KMS-11 (cell line): ENCODE data around the gene SNX3.
A peak's percentile ranks its signal among the peaks of the same experiment; 100 is the strongest.

Experiments
- H2AFZ ChIP-seq: fragments of 200-600 bp; sonication (generic); 2 replicates; pipeline ENCODE4 v1.6.1; 2016; ENCODE audit warnings: antibody characterized with exemption, mixed run types, low read depth
- H3K27ac ChIP-seq: fragments of 200-600 bp; sonication (generic); 2 replicates; pipeline ENCODE4 v1.6.1; 2016; ENCODE audit warnings: mild to moderate bottlenecking, mixed run types
- H3K27me3 ChIP-seq: fragments of 200-600 bp; sonication (generic); 2 replicates; pipeline ENCODE4 v1.6.1; 2017; ENCODE audit warnings: mild to moderate bottlenecking, low read depth, mixed run types, moderate library complexity; ENCODE audit not compliant: insufficient read depth
- H3K36me3 ChIP-seq: fragments of 200-600 bp; sonication (generic); 2 replicates; pipeline ENCODE4 v1.6.1; 2017; ENCODE audit warnings: mild to moderate bottlenecking, mixed run types; ENCODE audit not compliant: insufficient read depth
- H3K4me1 ChIP-seq: fragments of 200-600 bp; sonication (generic); 2 replicates; pipeline ENCODE4 v1.6.1; 2016; ENCODE audit warnings: mild to moderate bottlenecking, low read depth, mixed run types; ENCODE audit not compliant: poor library complexity, severe bottlenecking
- H3K4me2 ChIP-seq: fragments of 200-600 bp; sonication (generic); 2 replicates; pipeline ENCODE4 v1.7.0; 2016; ENCODE audit warnings: mild to moderate bottlenecking, mixed run types
- H3K4me3 ChIP-seq: fragments of 200-600 bp; sonication (generic); IDR thresholded peaks from 2 replicates; pipeline ENCODE4 v1.6.1; 2017; ENCODE audit warnings: low read depth, low read length, mixed read lengths; ENCODE audit not compliant: insufficient read depth
- H3K79me2 ChIP-seq: fragments of 200-600 bp; sonication (generic); 2 replicates; pipeline ENCODE4 v1.6.1; 2016; ENCODE audit warnings: low read depth, mixed run types; ENCODE audit not compliant: insufficient read depth
- H3K9ac ChIP-seq: fragments of 200-600 bp; sonication (generic); 2 replicates; pipeline ENCODE4 v1.6.1; 2016; ENCODE audit warnings: mild to moderate bottlenecking, mixed run types
- H4K20me1 ChIP-seq: fragments of 200-600 bp; sonication (generic); 2 replicates; pipeline ENCODE4 v1.6.1; 2016; ENCODE audit warnings: mild to moderate bottlenecking, mixed run types; ENCODE audit not compliant: insufficient read depth
- TF ChIP-seq, protein P1 (sequence below): fragments of 200-600 bp; sonication (generic); conservative IDR thresholded peaks from 2 replicates; pipeline ENCODE4 v1.6.1; 2017; ENCODE audit warnings: low read depth, mild to moderate bottlenecking, antibody characterized with exemption, low read length, moderate library complexity, mixed read lengths

The SNX3 gene

GRCh38 chr6:108268845-108269244 is 8.0 kb upstream of the SNX3 start:
- no peak overlapping the region for H2AFZ ChIP-seq
- H3K27ac ChIP-seq: no peak overlapping the region
- no peaks in the 10 kb centered on the region for H4K20me1 ChIP-seq
- TF ChIP-seq, protein P1, sequence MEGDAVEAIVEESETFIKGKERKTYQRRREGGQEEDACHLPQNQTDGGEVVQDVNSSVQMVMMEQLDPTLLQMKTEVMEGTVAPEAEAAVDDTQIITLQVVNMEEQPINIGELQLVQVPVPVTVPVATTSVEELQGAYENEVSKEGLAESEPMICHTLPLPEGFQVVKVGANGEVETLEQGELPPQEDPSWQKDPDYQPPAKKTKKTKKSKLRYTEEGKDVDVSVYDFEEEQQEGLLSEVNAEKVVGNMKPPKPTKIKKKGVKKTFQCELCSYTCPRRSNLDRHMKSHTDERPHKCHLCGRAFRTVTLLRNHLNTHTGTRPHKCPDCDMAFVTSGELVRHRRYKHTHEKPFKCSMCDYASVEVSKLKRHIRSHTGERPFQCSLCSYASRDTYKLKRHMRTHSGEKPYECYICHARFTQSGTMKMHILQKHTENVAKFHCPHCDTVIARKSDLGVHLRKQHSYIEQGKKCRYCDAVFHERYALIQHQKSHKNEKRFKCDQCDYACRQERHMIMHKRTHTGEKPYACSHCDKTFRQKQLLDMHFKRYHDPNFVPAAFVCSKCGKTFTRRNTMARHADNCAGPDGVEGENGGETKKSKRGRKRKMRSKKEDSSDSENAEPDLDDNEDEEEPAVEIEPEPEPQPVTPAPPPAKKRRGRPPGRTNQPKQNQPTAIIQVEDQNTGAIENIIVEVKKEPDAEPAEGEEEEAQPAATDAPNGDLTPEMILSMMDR: no peak
- no peak overlapping the region for H3K4me3 ChIP-seq
- no peak overlapping the region for H3K4me2 ChIP-seq
- H3K36me3 ChIP-seq: no peaks in the 10 kb centered on the region
- H3K27me3 ChIP-seq: no peaks in the 10 kb centered on the region
- H3K4me1 ChIP-seq: no peaks in the 10 kb centered on the region
- H3K9ac ChIP-seq: no peak overlapping the region
- no peaks in the 10 kb centered on the region for H3K79me2 ChIP-seq

- H4K20me1 ChIP-seq: no peaks in the 10 kb centered on the region
- H3K27me3 ChIP-seq: no peaks in the 10 kb centered on the region
- no peaks in the 10 kb centered on the region for H3K36me3 ChIP-seq
- no peak overlapping the region for H3K4me2 ChIP-seq
- TF ChIP-seq, protein P1: no peak
- no peak overlapping the region for H3K4me3 ChIP-seq
- H3K79me2 ChIP-seq: peaks cover 15% of the 10 kb centered on the region
- no peak overlapping the region for H3K9ac ChIP-seq
- no peak overlapping the region for H2AFZ ChIP-seq
- peaks cover 4% of the 10 kb centered on the region for H3K4me1 ChIP-seq
- H3K27ac ChIP-seq: no peak overlapping the region
Observed at GRCh38 chr6:108263371-108263770, 2.5 kb upstream of the SNX3 start.

DNA sequence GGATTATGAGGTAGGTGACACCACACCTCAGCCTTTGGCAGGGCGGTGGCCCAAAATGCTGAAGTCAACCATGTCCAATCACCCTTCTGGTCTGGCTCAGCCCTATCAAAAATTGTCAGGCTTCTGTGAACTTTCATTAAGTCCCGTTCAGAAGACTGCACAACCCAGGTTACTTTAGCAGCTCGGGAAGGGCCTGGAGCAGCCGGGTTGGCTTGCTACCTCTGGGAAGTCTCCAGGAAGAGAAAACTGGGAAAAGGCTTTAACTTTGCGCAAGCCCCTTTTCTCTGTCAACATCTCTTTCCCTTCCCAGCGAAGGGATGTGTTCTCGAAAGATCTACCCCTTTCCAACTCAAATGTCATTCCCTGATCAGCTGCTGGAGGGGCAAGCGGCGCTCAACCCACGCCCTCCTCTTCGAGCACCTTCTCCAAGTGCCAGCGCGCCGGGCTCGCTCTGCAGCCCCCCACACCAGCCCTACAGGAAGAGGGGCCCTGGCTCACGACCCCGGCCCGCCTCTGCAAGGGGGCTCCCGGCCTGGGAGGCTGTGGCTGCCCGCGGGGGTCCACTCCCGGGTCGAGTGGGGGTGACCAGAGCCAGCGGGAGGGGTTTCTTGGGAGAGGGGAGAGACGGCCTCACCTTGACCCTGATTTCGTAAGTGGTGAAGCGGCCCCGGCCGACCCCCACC is 573 bp downstream of the SNX3 start:
- TF ChIP-seq, protein P1: no peak
- Histone ChIP-seq H3K27ac (peak overlapping the region; percentile 74; the same call in 1 of the 2 replicates), H4K20me1 (no peaks in the 10 kb centered on the region), H3K27me3 (no peaks in the 10 kb centered on the region), H3K4me2 (peak overlapping the region; percentile 80), H3K79me2 (peaks cover 15% of the 10 kb centered on the region), H3K4me3 (no peak overlapping the region), H3K4me1 (peaks cover 4% of the 10 kb centered on the region), H3K36me3 (no peaks in the 10 kb centered on the region), H3K9ac (peak overlapping the region; percentile 61), H2AFZ (peak overlapping the region; percentile 68)

DNA sequence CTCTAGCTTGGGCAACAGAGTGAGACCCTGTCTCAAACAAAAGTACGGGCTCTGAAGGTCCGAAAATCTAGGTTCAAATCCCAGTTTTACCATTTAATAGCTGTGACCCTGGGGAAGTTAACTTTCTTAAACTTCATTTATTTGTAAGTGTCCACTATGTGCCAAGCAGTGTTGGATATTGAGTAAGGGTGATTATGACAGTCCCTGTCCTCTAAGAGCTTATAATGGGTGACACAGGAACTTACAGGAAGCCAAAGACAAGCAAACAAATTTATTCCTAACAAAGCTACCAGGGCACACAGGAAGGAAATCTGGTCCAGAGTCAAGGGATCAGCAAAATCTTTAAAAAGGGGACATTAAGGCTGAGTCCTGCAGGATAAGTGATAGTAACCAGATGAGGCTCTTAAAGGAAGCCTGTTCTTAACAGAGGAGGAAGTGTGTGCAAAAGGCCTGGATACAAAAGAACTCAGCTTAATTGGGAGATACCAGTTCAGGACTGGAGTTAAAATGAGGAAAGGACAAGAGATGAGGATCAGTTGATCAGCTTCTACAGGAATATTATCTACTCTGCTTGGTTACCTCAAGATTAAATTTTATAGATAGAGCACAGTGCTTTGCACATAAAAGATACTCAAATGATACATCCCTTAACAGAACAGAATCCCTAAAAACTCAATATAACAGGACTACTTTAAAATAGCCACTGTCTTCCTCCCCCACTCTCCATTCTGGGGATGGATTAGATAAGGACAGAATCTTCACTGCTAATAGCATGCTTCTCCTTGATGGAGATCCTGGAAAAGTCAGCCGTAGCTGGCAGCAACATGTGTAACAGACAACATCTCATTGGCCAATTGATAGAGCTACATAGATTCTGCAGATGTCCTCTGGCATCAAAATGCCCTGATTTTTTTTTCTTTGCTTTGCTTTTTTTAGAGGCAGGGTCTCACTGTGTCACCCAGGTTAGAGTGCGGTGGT is 6.1 kb downstream of the SNX3 start:
- Histone ChIP-seq H3K36me3 (no peaks in the 10 kb centered on the region), H3K79me2 (peaks cover 6% of the 10 kb centered on the region), H3K9ac (no peak overlapping the region), H3K27ac (no peak overlapping the region), H3K4me2 (no peak overlapping the region), H4K20me1 (no peaks in the 10 kb centered on the region), H3K4me1 (peaks cover 6% of the 10 kb centered on the region), H3K27me3 (no peaks in the 10 kb centered on the region), H3K4me3 (no peak overlapping the region), H2AFZ (no peak overlapping the region)
- TF ChIP-seq, protein P1: no peak
